Endothelial cell (in vitro differentiated cells): ENCODE data around the gene RPS21. TPM values are rescaled to one million over a fixed set of nuclear protein-coding genes. Genes with fewer than 3 reads are reported as not detected.

Source experiments
- DNase-seq: peaks from one replicate; pipeline ENCODE4 v3.0.0; 2021; ENCODE audit warnings: low spot score
- H3K27ac Mint-ChIP-seq: one replicate; pipeline ENCODE4 v1.8.0; 2021; ENCODE audit warnings: mixed read lengths, inconsistent platforms; ENCODE audit not compliant: unreplicated experiment
- H3K27me3 Mint-ChIP-seq: one replicate; pipeline ENCODE4 v1.8.0; 2021; ENCODE audit warnings: mild to moderate bottlenecking, moderate library complexity, mixed read lengths, inconsistent platforms; ENCODE audit not compliant: unreplicated experiment
- H3K36me3 Mint-ChIP-seq: one replicate; pipeline ENCODE4 v1.8.0; 2021; ENCODE audit warnings: mild to moderate bottlenecking, low read depth, mixed read lengths, inconsistent platforms; ENCODE audit not compliant: unreplicated experiment
- H3K4me1 Mint-ChIP-seq: one replicate; pipeline ENCODE4 v1.8.0; 2021; ENCODE audit warnings: mild to moderate bottlenecking, mixed read lengths, inconsistent platforms; ENCODE audit not compliant: unreplicated experiment
- H3K4me3 Mint-ChIP-seq: one replicate; pipeline ENCODE4 v1.8.0; 2021; ENCODE audit warnings: mild to moderate bottlenecking, mixed read lengths, inconsistent platforms; ENCODE audit not compliant: unreplicated experiment
- H3K9me3 Mint-ChIP-seq: one replicate; pipeline ENCODE4 v1.8.0; 2021; ENCODE audit warnings: mixed read lengths, inconsistent platforms; ENCODE audit not compliant: unreplicated experiment
- total RNA-seq: library from RNA; stranded (reverse); fragmentation: NEBNext Ultra II Directional; extraction: Animal tissue kit (Norgen Biotek cat#: 25700); gene quantifications from one replicate; pipeline ENCODE4 v1.2.1, GENCODE V29; 2021; ENCODE audit not compliant: unreplicated experiment
- TF ChIP-seq, protein P1 (sequence below): fragments of 200-600 bp; sonication (generic); IDR thresholded peaks from one replicate; pipeline ENCODE4 v1.5.0; 2021; ENCODE audit warnings: antibody characterized with exemption; ENCODE audit not compliant: unreplicated experiment

RPS21 gene
- total RNA-seq, 1 donor from 2014 or later: 1,710 TPM

DNA sequence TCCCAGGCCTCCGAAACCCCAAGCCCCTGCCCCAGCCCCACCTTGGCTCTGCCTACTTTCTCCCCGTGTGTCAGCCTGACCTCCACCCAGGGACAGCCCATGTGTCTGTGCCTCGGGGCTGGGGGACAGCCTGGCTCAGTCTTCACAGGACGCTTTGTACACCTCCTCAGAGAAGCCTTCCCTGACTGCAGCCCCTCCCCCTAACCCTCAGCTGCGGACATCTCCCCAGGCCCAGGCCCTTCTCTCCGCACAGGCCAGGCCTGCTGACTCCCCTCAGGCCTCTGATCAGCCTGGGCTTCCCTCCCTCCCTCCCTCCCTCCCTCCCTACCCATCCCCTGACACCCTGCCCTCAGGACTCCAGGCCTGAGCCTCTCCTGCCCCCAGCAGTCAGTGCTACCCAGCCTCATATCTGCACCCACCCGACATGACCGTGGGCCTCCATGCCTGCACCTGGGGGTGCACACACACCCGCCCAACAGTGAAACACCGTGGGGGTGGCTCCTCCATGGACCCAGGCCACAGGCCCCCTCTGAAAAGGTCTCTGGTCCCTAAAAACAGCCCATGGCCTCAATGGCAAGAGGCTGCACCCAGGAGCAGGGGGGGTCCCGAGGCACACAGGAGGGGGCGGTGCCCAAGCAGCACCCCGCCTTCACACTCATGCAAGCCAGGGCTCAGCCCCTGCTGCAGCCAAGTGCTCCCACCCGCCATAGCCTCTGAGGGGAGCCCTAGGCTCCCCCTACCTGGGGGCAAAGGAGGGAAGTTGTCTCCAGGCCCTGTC lies 32.7 kb upstream of the RPS21 start:
- H3K4me1 Mint-ChIP-seq: no peaks in the 10 kb centered on the region

DNA sequence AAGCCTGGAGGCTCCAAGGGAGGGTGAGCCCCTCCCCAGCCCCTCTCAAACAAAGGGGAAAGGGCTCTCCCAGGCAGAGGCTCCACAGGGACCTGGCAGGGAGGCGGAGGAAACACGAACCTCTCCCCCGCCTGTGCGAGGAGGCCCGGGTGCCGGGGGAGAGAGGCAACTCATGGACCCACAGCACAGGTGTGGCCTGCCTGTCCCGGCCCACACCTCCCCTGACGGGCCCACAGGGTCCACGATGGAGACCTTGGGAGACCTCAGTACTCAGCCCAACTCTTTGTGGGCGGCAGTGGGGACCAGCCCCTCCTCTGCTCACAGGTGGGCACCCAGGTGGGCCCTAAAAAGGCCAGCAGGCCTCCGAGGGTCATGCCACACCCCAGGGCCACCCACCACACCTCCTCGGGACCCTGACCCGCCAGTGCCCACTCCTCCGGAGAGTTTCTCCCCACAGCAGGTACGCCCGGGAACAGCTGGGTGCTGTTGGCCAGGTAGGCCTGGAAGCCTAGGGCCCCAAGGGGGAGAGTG lies 32.0 kb upstream of the RPS21 start:
- H3K4me3 Mint-ChIP-seq: no peak overlapping the region
- H3K9me3 Mint-ChIP-seq: no peaks in the 10 kb centered on the region
- TF ChIP-seq, protein P1, sequence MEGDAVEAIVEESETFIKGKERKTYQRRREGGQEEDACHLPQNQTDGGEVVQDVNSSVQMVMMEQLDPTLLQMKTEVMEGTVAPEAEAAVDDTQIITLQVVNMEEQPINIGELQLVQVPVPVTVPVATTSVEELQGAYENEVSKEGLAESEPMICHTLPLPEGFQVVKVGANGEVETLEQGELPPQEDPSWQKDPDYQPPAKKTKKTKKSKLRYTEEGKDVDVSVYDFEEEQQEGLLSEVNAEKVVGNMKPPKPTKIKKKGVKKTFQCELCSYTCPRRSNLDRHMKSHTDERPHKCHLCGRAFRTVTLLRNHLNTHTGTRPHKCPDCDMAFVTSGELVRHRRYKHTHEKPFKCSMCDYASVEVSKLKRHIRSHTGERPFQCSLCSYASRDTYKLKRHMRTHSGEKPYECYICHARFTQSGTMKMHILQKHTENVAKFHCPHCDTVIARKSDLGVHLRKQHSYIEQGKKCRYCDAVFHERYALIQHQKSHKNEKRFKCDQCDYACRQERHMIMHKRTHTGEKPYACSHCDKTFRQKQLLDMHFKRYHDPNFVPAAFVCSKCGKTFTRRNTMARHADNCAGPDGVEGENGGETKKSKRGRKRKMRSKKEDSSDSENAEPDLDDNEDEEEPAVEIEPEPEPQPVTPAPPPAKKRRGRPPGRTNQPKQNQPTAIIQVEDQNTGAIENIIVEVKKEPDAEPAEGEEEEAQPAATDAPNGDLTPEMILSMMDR: no peak
- peaks cover 2% of the 10 kb centered on the region for H3K27me3 Mint-ChIP-seq
- no peaks in the 10 kb centered on the region for H3K36me3 Mint-ChIP-seq
- no peak for DNase-seq
- H3K27ac Mint-ChIP-seq: no peak overlapping the region
- no peaks in the 10 kb centered on the region for H3K4me1 Mint-ChIP-seq

More for the DNA sequence above, 32.7 kb upstream of the RPS21 start:
- Mint-ChIP-seq H3K9me3 (no peaks in the 10 kb centered on the region), H3K27me3 (peaks cover 4% of the 10 kb centered on the region), H3K4me3 (no peak overlapping the region), H3K27ac (no peak overlapping the region), H3K36me3 (peaks cover 2% of the 10 kb centered on the region)
- no peak for DNase-seq
- TF ChIP-seq, protein P1: no peak

DNA sequence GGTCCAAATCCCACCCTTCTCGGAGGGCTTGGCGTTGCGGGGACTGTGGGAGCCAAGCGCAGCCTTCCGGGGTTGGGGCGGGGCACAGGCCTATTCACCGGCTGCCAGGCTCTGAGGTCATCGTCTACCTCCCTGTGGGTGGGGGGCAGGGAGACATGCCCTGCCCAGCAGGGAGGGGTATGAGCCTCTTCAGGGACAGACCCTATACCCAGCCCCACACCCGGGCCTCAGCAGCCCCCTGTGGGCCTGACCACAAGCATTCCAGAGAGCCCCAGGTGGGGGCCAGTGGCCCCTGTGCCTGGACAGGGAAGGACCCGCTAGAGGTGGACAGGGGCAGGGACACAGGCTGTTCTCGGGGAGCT lies 31.4 kb upstream of the RPS21 start:
- no peaks in the 10 kb centered on the region for H3K4me1 Mint-ChIP-seq
- H3K36me3 Mint-ChIP-seq: no peaks in the 10 kb centered on the region
- peaks cover 2% of the 10 kb centered on the region for H3K27me3 Mint-ChIP-seq
- no peaks in the 10 kb centered on the region for H3K9me3 Mint-ChIP-seq
- H3K27ac Mint-ChIP-seq: no peak overlapping the region
- no peak for DNase-seq
- TF ChIP-seq, protein P1: no peak
- H3K4me3 Mint-ChIP-seq: no peak overlapping the region

DNA sequence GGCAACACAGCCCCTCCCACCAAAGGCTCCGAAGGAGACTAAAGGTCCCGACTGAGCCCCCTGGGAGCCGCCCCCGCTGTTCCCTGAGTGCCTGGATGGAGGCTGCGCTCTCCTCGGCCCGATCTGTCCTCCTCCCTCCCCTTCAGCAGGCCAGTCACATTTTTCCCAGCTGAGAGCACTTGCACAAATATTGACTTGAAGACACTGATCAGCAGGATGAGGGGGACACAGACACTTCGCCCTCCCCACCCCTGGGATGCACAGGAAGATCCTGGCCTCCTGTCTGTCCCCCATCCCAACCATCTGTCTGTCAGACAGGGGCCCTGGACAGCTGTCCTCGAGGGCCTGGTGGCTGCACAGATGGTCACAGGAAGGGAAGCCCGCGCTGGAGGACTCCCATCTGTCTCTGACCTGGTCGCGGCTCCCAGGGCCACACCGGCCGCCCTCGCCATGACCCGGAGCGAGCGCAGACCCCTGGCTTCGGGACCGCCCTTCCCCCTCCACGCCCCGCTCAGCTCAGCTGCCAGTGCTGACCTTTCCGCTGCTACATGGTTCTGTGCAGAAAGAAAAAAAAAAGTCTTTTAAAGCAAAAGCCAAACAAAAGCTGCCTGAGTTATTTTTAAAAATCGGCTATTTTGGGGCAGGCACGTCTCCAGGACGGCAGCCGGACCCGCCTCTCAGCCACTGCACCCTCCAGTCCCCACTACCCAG lies 30.9 kb upstream of the RPS21 start:
- H3K27ac Mint-ChIP-seq: no peak overlapping the region
- no peaks in the 10 kb centered on the region for H3K36me3 Mint-ChIP-seq
- TF ChIP-seq, protein P1: no peak
- H3K4me1 Mint-ChIP-seq: no peaks in the 10 kb centered on the region
- H3K9me3 Mint-ChIP-seq: no peaks in the 10 kb centered on the region
- peaks cover 2% of the 10 kb centered on the region for H3K27me3 Mint-ChIP-seq
- no peak for DNase-seq
- no peak overlapping the region for H3K4me3 Mint-ChIP-seq
